A549 (cell line): ENCODE data around the gene ZNF423. TPM values are rescaled to one million over a fixed set of nuclear protein-coding genes. Genes with fewer than 3 reads are reported as not detected.

Experiments
- ATAC-seq, 2 experiments: fragments of 200-7000 bp in 1 of 2; fragments of >200 bp in 1 of 2; cut with Nextera tagmentation in 1 of 2; cut with Tn5 transposase in 1 of 2; 3 replicates each; pipeline versions ENCODE4 v1.8.0 to v1.9.1; 2018 to 2020; ENCODE audit warnings: mild to moderate bottlenecking in 1 of 2, moderate library complexity in 1 of 2
- CTCF ChIA-PET: fragments of 300-600 bp; sonication (Branson Sonifier 250); formaldehyde crosslinking; extraction: SDS; loops from one replicate; lab custom pipeline; 2021; ENCODE audit warnings: antibody characterized with exemption, inconsistent platforms; lab: Yijun Ruan, JAX
- POLR2A ChIA-PET: fragments of 350-600 bp; formaldehyde crosslinking; extraction: SDS; loops from one replicate; lab custom pipeline; 2021; ENCODE audit warnings: antibody characterized with exemption, inconsistent platforms; lab: Yijun Ruan, JAX
- DNase-seq, 2 experiments: peaks; one replicate each; pipeline versions ENCODE4 v3.0.0 to v3.0.0-alpha.2; 2011 to 2016; ENCODE audit warnings: low read depth in 1 of 2, low spot score in 1 of 2
- FAIRE-seq: peaks from 2 replicates; lab custom pipeline; 2011; peaks lifted over from hg19 to GRCh38; lab: Jason Lieb, UNC
- H3K27ac ChIP-seq, 2 experiments: fragments of >200 bp; sonication (Bioruptor Twin); formaldehyde crosslinking; 3 replicates each; pipeline ENCODE4 v1.5.1; 2016 to 2017
- H3K4me1 ChIP-seq: fragments of >200 bp; sonication (Bioruptor Twin); formaldehyde crosslinking; 3 replicates; pipeline ENCODE4 v1.6.1; 2016
- H3K4me2 ChIP-seq: fragments of >200 bp; sonication (Bioruptor Twin); formaldehyde crosslinking; 3 replicates; pipeline ENCODE4 v1.6.1; 2016
- H3K4me3 ChIP-seq: fragments of >200 bp; sonication (Bioruptor Twin); formaldehyde crosslinking; 3 replicates; pipeline ENCODE4 v1.5.1; 2016
- H3K9me3 ChIP-seq: fragments of >200 bp; sonication (Bioruptor Twin); formaldehyde crosslinking; 3 replicates; pipeline ENCODE4 v1.6.1; 2016
- BHLHE40 ChIP-seq: IDR thresholded peaks from 2 replicates; pipeline ENCODE4 v1.6.1; 2012; ENCODE audit warnings: low read depth, low read length, inconsistent platforms
- CEBPB ChIP-seq, 2 experiments: fragments of >200 bp in 1 of 2; sonication (Bioruptor Twin) in 1 of 2; formaldehyde crosslinking in 1 of 2; IDR thresholded peaks; 2 replicates each; pipeline ENCODE4 v1.6.1; 2012 to 2016
- EP300 ChIP-seq, 2 experiments: fragments of >200 bp; sonication (Bioruptor Twin); formaldehyde crosslinking; IDR thresholded peaks; 2 replicates in 1 of 2; 3 replicates in 1 of 2; pipeline ENCODE4 v1.6.1; 2016 to 2017
- ESRRA ChIP-seq: fragments of 150-350 bp; IDR thresholded peaks from 2 replicates; pipeline ENCODE4 v1.6.1; 2014; ENCODE audit warnings: mild to moderate bottlenecking, low read length, borderline replicate concordance
- FOSB ChIP-seq: fragments of 250-450 bp; sonication (Bioruptor Pico); IDR thresholded peaks from 2 replicates; pipeline ENCODE4 v1.5.0; 2020; ENCODE audit warnings: mild to moderate bottlenecking, moderate library complexity
- FOSL2 ChIP-seq, 2 experiments: fragments of 450-650 bp in 1 of 2; fragments of >200 bp in 1 of 2; sonication (Bioruptor Twin) in 1 of 2; formaldehyde crosslinking; IDR thresholded peaks; 2 replicates each; pipeline versions ENCODE4 v1.5.0 to v1.6.1; 2016 to 2020; ENCODE audit warnings: mild to moderate bottlenecking in 1 of 2, moderate library complexity in 1 of 2
- GATA3 ChIP-seq: IDR thresholded peaks from 2 replicates; pipeline ENCODE4 v1.6.1; 2012; ENCODE audit warnings: borderline replicate concordance
- HDAC2 ChIP-seq: fragments of 200-600 bp; sonication (generic); IDR thresholded peaks from 2 replicates; pipeline ENCODE4 v1.6.1; 2016
- HEYL ChIP-seq: fragments of 250-450 bp; sonication (Bioruptor Pico); IDR thresholded peaks from 2 replicates; pipeline ENCODE4 v1.8.0; 2021; ENCODE audit warnings: mild to moderate bottlenecking, moderate library complexity
- HOXB13 ChIP-seq: fragments of 250-450 bp; sonication (Bioruptor Pico); IDR thresholded peaks from 2 replicates; pipeline ENCODE4 v1.5.0; 2020; ENCODE audit warnings: low read depth, mild to moderate bottlenecking, moderate library complexity
- KDM1A ChIP-seq: fragments of 200-600 bp; sonication (generic); IDR thresholded peaks from 2 replicates; pipeline ENCODE4 v1.6.1; 2016; ENCODE audit warnings: low read depth, mild to moderate bottlenecking
- KDM5A ChIP-seq: fragments of 200-600 bp; sonication (generic); IDR thresholded peaks from 2 replicates; pipeline ENCODE4 v1.6.1; 2016; ENCODE audit warnings: antibody characterized with exemption, mild to moderate bottlenecking
- NPAS2 ChIP-seq: fragments of 250-450 bp; sonication (Bioruptor Pico); IDR thresholded peaks from 2 replicates; pipeline ENCODE4 v1.8.0; 2022; ENCODE audit warnings: mild to moderate bottlenecking, moderate library complexity, borderline replicate concordance
- TFCP2L1 ChIP-seq: fragments of 250-450 bp; sonication (Bioruptor Pico); IDR thresholded peaks from 2 replicates; pipeline ENCODE4 v1.5.0; 2021; ENCODE audit warnings: mild to moderate bottlenecking
- TP53 ChIP-seq: fragments of 250-450 bp; sonication (Bioruptor Pico); IDR thresholded peaks from 2 replicates; pipeline ENCODE4 v1.5.0; 2021; ENCODE audit warnings: mild to moderate bottlenecking, moderate library complexity
- ZSCAN20 ChIP-seq: fragments of 250-450 bp; sonication (Bioruptor Pico); IDR thresholded peaks from 2 replicates; pipeline ENCODE4 v1.8.0; 2022; ENCODE audit warnings: mild to moderate bottlenecking, moderate library complexity
- WGBS: methylation state at CpG from one replicate; pipeline ENCODE4 v1.1.6; 2017; ENCODE audit errors: missing lambda C conversion rate; 5-methylcytosine and 5-hydroxymethylcytosine counted together
- polyA plus RNA-seq, 4 experiments: library from polyadenylated mRNA; depleted of rRNA in 3 of 4; stranded (reverse); fragments of >200 nt; fragmentation: RNase III in 1 of 4; extraction: RNeasy Plus Mini Kit Qiagen cat#74134 plus additional on column Dnase treatment in 1 of 4; gene quantifications; 2 replicates in 3 of 4; 3 replicates in 1 of 4; pipeline ENCODE4 v1.2.3, GENCODE V29; 2011 to 2017
- TF ChIP-seq, protein P1 (sequence below): IDR thresholded peaks from 2 replicates; pipeline ENCODE4 v1.6.1; 2012
- TF ChIP-seq, protein P2 (sequence below): fragments of 450-650 bp; IDR thresholded peaks from 2 replicates; pipeline ENCODE4 v1.6.1; 2014; ENCODE audit warnings: antibody characterized with exemption
- TF ChIP-seq, protein P3 (sequence below): fragments of >200 bp; sonication (Bioruptor Twin); formaldehyde crosslinking; IDR thresholded peaks from 2 replicates; pipeline ENCODE4 v1.6.1; 2016
- TF ChIP-seq, protein P4 (sequence below): fragments of 200-600 bp; sonication (generic); IDR thresholded peaks from 2 replicates; pipeline ENCODE4 v1.6.1; 2016; ENCODE audit warnings: antibody characterized with exemption, mild to moderate bottlenecking, moderate library complexity
- TF ChIP-seq, protein P5 (sequence below): fragments of 250-450 bp; sonication (Bioruptor Pico); IDR thresholded peaks from 2 replicates; pipeline ENCODE4 v1.5.0; 2020; ENCODE audit warnings: low read depth, mild to moderate bottlenecking, moderate library complexity
- TF ChIP-seq, protein P6 (sequence below): fragments of >200 bp; sonication (Bioruptor Twin); formaldehyde crosslinking; IDR thresholded peaks from 3 replicates; pipeline ENCODE4 v1.5.1; 2016
- TF ChIP-seq, protein P7 (sequence below): fragments of 150-350 bp; IDR thresholded peaks from 2 replicates; pipeline ENCODE4 v1.6.1; 2014; ENCODE audit warnings: low read depth, mild to moderate bottlenecking, low read length

ZNF423 gene
- polyA plus RNA-seq, 2 of the 4 experiments (the other 2 are of a cell fraction), result 0.04 to 0.10 TPM

DNA sequence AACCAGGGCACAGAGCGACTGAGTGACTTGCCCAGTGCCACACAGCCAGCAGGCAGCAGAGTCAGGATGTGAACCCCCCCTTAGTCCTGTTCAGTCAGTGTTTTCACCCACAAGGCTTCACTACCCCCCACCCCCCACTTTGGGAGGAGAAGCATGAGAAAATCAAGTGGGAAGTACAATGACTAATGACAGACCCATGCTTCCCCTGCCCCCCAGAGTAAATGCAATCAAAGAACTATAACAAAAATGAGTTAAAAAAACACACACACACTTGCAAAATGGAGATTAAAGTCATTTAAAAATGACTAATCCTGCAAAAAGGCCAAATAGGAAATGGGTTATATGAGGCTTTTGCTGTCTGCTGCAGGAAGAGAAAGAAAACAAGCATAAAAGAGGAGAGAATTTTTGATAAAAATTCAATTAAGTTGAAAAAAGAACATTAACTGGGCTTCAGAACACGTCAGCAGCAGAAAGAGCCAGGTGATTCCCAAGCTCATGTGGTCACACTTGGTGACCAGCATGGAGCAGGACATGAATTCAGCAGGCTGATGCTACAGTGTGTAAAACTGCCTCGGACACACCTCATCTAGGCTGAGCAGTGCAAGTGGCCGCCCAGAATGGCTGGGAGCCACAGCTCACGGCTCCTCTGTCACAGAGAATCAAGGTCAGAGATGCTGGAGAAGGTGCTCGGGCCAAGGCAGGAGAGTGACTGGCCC, 212.3 kb downstream of the ZNF423 start:
- ATAC-seq (peak; percentile 41 to 47; a peak in 3 of 6 replicates), DNase-seq (no peak), FAIRE-seq (no peak)
- Histone ChIP-seq H3K27ac (no peak overlapping the region), H3K4me1 (no peaks in the 10 kb centered on the region), H3K9me3 (peaks cover 24% of the 10 kb centered on the region), H3K4me3 (no peak overlapping the region), H3K4me2 (no peak overlapping the region)
- TF ChIP-seq, protein P1, sequence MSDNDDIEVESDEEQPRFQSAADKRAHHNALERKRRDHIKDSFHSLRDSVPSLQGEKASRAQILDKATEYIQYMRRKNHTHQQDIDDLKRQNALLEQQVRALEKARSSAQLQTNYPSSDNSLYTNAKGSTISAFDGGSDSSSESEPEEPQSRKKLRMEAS, result no peak
- TF ChIP-seq, protein P2, sequence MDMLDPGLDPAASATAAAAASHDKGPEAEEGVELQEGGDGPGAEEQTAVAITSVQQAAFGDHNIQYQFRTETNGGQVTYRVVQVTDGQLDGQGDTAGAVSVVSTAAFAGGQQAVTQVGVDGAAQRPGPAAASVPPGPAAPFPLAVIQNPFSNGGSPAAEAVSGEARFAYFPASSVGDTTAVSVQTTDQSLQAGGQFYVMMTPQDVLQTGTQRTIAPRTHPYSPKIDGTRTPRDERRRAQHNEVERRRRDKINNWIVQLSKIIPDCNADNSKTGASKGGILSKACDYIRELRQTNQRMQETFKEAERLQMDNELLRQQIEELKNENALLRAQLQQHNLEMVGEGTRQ, result no peak
- ChIA-PET POLR2A (interaction anchor here (0.6 kb wide), 1 partner anchor 551 kb away, joined by 3 read pairs; no protein-coding TSS in a partner anchor), CTCF (interaction anchor here (0.7 kb wide), 1 partner anchor 33 kb away, joined by 3 read pairs; no protein-coding TSS in a partner anchor)
- 18% methylated on average over 6 of the region's 6 CpGs for WGBS

DNA sequence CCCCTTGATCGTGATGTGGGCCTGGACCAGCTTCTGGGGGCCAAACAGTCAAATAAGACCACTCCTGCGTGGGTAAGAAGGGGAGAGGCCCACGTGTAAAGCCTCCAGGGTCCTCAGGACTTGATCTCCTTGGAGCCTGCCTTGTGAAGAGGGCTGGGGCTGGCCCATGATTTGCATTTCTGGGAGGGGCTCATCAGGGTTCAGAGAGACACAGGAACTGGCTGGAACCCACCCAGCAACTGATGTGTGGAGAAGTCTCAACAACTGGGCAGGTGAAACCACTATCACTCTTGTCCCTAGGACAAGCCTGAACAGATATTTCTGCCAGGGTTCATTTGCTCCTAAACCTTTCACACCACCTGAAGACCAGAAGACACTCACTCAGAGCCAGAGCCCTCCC, 214.7 kb downstream of the ZNF423 start:
- ChIA-PET CTCF (interaction anchor here (0.5 to 1.6 kb wide), 2 partner anchors 13 to 29 kb away, joined by 3 to 4 read pairs; no protein-coding TSS in a partner anchor), POLR2A (no interaction called here)
- Histone ChIP-seq H3K27ac (no peak overlapping the region), H3K4me2 (no peak overlapping the region), H3K4me1 (no peaks in the 10 kb centered on the region), H3K9me3 (0 out of 3 replicates have a peak, but pooled peaks cover 4% of the 10 kb centered on the region), H3K4me3 (no peak overlapping the region)
- DNase-seq, result no peak
- no peak for FAIRE-seq
- WGBS, result 4% methylated on average over 3 of the region's 3 CpGs
- ATAC-seq, result no peak
- no peak for TF ChIP-seq TP53 (CRISPR knock-in tag)
- TF ChIP-seq HDAC2, result no peak
- TF ChIP-seq, protein P3, sequence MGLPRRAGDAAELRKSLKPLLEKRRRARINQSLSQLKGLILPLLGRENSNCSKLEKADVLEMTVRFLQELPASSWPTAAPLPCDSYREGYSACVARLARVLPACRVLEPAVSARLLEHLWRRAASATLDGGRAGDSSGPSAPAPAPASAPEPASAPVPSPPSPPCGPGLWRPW, result no peak
- TF ChIP-seq, protein P4, sequence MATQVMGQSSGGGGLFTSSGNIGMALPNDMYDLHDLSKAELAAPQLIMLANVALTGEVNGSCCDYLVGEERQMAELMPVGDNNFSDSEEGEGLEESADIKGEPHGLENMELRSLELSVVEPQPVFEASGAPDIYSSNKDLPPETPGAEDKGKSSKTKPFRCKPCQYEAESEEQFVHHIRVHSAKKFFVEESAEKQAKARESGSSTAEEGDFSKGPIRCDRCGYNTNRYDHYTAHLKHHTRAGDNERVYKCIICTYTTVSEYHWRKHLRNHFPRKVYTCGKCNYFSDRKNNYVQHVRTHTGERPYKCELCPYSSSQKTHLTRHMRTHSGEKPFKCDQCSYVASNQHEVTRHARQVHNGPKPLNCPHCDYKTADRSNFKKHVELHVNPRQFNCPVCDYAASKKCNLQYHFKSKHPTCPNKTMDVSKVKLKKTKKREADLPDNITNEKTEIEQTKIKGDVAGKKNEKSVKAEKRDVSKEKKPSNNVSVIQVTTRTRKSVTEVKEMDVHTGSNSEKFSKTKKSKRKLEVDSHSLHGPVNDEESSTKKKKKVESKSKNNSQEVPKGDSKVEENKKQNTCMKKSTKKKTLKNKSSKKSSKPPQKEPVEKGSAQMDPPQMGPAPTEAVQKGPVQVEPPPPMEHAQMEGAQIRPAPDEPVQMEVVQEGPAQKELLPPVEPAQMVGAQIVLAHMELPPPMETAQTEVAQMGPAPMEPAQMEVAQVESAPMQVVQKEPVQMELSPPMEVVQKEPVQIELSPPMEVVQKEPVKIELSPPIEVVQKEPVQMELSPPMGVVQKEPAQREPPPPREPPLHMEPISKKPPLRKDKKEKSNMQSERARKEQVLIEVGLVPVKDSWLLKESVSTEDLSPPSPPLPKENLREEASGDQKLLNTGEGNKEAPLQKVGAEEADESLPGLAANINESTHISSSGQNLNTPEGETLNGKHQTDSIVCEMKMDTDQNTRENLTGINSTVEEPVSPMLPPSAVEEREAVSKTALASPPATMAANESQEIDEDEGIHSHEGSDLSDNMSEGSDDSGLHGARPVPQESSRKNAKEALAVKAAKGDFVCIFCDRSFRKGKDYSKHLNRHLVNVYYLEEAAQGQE, result no peak
- no peak for TF ChIP-seq NPAS2 (CRISPR knock-in tag)
- TF ChIP-seq EP300 (IDR thresholded peaks at IDR 0.05), result no peak
- no peak for TF ChIP-seq GATA3
- no peak for TF ChIP-seq ESRRA
- TF ChIP-seq, protein P5, sequence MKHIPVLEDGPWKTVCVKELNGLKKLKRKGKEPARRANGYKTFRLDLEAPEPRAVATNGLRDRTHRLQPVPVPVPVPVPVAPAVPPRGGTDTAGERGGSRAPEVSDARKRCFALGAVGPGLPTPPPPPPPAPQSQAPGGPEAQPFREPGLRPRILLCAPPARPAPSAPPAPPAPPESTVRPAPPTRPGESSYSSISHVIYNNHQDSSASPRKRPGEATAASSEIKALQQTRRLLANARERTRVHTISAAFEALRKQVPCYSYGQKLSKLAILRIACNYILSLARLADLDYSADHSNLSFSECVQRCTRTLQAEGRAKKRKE, result no peak

DNA sequence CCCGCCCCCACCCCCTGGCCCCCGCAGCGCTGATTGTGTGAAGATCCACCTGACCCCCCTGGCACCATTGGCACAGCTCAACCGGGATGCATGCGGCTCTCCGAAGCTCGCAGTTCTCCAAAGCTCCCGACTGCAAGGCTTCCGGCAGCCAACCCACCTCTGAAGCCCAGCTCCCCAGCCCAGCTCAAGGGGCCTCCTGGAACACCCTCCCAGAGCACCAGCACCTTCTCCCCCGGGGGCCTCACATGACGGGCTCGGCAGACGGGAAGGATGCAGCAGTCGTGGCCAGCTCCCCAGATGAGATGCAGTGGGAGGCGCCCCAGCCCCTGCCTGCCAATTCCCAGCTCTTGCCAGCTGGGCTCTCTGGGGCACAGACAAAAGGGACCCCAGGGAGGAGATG, 215.3 kb downstream of the ZNF423 start:
- no peaks in the 10 kb centered on the region for H3K9me3 ChIP-seq
- H3K27ac ChIP-seq, result no peak overlapping the region
- CTCF ChIA-PET, result interaction anchor here (0.5 to 1.6 kb wide), 2 partner anchors 14 to 28 kb away, joined by 3 to 4 read pairs; no protein-coding TSS in a partner anchor
- no peaks in the 10 kb centered on the region for H3K4me1 ChIP-seq
- POLR2A ChIA-PET, result no interaction called here
- no peak overlapping the region for H3K4me3 ChIP-seq
- TF ChIP-seq FOSB (CRISPR knock-in tag) (no peak), BHLHE40 (no peak), HOXB13 (CRISPR knock-in tag) (no peak), HEYL (no peak), EP300 (IDR thresholded peaks at IDR 0.05) (no peak), TFCP2L1 (CRISPR knock-in tag) (no peak), CEBPB (IDR thresholded peaks at IDR 0.05) (no peak), KDM1A (no peak), GATA3 (no peak), TP53 (CRISPR knock-in tag) (no peak), KDM5A (no peak), FOSL2 (IDR thresholded peaks at IDR 0.05) (no peak), FOSL2 (CRISPR knock-in tag; IDR thresholded peaks at IDR 0.05) (no peak), ZSCAN20 (CRISPR knock-in tag) (no peak)
- TF ChIP-seq, protein P6, sequence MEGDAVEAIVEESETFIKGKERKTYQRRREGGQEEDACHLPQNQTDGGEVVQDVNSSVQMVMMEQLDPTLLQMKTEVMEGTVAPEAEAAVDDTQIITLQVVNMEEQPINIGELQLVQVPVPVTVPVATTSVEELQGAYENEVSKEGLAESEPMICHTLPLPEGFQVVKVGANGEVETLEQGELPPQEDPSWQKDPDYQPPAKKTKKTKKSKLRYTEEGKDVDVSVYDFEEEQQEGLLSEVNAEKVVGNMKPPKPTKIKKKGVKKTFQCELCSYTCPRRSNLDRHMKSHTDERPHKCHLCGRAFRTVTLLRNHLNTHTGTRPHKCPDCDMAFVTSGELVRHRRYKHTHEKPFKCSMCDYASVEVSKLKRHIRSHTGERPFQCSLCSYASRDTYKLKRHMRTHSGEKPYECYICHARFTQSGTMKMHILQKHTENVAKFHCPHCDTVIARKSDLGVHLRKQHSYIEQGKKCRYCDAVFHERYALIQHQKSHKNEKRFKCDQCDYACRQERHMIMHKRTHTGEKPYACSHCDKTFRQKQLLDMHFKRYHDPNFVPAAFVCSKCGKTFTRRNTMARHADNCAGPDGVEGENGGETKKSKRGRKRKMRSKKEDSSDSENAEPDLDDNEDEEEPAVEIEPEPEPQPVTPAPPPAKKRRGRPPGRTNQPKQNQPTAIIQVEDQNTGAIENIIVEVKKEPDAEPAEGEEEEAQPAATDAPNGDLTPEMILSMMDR, result no peak
- TF ChIP-seq, protein P7, sequence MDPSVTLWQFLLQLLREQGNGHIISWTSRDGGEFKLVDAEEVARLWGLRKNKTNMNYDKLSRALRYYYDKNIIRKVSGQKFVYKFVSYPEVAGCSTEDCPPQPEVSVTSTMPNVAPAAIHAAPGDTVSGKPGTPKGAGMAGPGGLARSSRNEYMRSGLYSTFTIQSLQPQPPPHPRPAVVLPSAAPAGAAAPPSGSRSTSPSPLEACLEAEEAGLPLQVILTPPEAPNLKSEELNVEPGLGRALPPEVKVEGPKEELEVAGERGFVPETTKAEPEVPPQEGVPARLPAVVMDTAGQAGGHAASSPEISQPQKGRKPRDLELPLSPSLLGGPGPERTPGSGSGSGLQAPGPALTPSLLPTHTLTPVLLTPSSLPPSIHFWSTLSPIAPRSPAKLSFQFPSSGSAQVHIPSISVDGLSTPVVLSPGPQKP, result no peak
- ATAC-seq (no peak), DNase-seq (no peak), FAIRE-seq (no peak)
- H3K4me2 ChIP-seq, result no peak overlapping the region
- no CpG with 5 or more reads among the region's 15 CpGs for WGBS
